ENCODE measurements around the gene ANXA11.
"Not testable (repeated sequence)": the region's sequence is repeated elsewhere in the genome, so short reads cannot be mapped to it uniquely, and the experiment has no call there.

ANXA11 gene

DNA sequence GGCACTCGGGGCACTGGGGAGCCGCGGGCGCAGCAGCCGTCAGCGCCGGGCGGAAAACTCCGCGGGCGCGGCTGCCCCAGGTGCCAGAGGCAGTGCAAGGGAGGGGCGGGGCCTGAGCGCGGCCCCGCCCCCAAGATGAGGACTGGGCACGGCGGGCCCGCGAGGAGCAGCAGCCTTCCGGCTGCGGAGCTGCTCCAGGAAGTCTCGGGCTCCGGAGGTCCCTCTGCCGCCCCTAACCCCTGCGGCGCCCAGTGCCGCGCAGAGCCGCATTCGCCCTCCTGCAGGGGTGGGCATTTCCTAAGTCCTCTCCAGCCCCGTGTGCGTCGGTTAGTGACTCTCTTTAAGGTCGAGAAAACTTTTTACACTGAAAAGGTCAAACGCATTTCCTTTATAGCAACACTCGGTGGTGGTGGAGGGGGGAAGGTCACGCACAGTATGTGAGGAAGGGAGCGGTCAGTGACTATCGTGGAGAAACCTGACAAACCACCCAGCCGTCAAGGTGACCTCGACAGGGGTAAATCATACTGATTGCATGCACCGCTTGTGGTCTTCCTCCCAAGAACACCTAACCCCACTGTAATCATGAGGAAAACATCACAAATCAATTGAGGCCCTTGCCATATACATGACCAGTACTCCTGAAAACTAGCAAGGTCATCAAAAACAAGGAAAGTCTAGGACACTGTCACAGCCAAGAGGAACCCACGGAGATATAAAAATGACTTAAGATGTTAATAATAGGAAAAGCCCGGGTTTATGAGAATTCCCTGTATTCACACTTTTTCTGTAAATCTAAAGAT is at the start of gene ANXA11:
ANXA11 (minus strand) TSS at position 61 of the 800 bp plus-strand sequence. CDS start 32,676 bp downstream, outside the sequence.
- peak in 1 of 2 donors; percentile 62 for DNase-seq

- not testable (repeated sequence) for DNase-seq
These were observed 49.4 kb upstream of the ANXA11 start for GRCh38 chr10:80254726-80255125.

- not testable (repeated sequence) for DNase-seq
These were observed 48.6 kb upstream of the ANXA11 start for GRCh38 chr10:80253963-80254271.

DNA sequence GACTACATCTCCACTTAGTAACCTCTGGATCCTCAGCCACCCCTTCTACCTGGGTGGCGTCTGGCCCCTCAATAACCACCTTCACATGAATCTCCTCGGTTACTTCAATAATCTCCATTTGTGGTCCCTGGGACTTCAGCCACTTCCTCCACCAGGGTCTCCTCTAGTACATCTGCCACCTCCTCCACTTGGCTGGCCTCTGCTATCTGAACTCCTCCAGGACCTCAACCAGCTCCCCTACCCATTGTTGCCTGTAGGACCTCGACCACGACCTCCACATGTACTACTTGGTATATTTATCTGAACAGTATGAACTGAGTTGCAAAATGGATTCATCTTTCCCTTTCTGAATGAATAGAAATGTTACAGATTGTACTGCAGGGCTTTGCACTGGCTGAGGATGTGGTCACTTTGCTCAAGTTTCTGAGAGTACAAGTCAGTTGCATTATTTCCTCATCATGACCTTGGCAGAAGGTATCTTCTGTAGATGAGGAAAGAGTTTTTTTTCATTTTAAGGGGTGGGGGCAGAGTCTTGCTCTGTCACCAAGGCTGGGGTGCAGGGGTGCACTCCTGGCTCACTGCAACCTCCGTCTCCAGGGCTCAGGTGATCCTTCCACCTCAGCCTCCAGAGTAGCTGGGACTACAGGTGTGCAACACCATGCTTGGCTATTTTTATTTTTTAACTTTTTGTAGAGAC is 48.1 kb upstream of the ANXA11 start:
- no peak for DNase-seq

- DNase-seq = no peak
These were observed 47.1 kb upstream of the ANXA11 start for GRCh38 chr10:80252296-80252887.

DNA sequence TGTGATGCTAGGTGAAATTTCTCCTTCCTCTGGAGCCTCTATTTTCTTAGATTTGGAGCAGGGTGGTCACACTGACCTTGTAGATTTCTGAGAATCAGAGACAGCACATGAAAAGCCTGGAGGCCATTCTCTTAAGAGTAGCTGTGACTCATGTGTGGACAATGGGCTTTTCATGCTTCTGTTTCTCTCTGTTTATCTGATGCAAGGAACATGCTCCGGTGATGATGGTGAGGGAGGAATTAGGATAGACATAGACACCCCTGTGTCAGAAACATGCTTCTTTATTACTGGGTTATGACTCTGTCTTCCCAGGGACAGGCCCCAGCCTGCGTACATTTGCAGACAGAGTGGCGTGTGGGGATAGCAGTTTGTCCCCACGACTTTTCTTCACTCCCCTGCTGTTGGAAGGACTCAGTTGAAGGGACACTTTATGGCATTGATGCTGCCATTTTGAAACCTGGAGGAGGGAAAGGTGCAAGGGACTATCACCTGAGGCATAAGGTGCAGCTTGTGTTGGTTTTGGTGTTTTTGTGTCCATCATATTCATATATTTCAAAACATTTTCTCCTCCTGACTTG is 46.5 kb upstream of the ANXA11 start:
- DNase-seq = not testable (repeated sequence)

- not testable (repeated sequence) for DNase-seq
These were observed 45.1 kb upstream of the ANXA11 start for GRCh38 chr10:80250399-80250798.

DNA sequence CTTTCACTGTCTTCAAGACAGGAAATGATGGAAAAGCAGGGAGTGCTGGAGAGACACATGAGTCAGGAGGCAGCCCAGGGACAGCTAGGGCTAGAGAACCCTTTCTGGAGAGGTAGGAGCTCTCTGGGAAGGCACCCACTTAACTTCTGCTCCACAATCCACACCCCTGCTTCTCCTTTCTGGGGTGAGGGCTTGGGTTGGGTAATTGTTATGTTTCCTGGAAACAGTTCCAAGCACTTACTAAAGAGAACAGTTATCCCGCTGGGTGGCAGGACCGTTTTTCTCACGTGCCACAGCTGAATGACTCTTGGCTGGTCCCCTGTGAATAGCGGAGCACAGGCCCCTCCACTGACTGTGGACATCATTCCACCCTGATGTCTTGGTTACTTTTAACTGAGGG is 44.6 kb upstream of the ANXA11 start:
- DNase-seq = not testable (repeated sequence)

DNA sequence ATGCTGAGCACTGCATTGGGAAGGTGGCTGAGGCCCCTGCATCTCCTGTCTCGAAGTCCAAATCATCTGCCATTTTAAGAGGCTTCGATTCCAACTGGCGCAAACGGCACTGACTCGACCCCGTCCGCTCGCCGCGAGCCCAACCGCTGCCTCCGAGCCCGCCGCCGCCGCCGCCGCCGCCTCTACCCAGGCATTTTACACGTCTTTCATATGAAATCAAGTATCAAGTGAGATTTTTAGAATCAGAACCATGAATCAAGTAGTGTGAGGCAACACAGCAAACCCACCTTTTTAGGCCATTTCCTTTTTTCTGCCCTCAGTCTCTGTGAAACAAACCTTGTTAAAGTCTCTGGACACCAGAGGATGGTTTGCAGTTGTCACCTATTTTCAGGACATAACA is 42.3 kb upstream of the ANXA11 start:
- DNase-seq = not testable (repeated sequence)

DNA sequence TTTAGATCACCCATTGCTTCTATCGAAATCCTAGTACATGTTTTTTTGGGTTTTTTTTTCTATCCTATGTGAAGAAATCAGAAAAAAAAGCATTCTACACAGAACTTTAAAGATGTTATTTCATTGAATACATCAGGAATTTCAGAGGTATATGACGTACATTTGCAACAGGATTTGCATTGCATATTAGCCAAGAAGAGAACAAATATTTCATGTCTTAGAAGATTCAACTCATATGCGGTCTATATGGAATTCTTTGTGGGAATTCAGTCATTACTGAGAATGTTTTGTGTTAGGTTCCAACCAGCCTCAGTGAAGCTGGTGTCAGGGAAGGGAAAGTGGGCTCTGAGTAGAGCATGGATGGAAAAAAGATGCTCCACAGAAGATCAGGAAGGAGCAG is 39.0 kb upstream of the ANXA11 start:
- DNase-seq = not testable (repeated sequence)

- not testable (repeated sequence) for DNase-seq
These were observed 37.0 kb upstream of the ANXA11 start for GRCh38 chr10:80242341-80242740.

DNA sequence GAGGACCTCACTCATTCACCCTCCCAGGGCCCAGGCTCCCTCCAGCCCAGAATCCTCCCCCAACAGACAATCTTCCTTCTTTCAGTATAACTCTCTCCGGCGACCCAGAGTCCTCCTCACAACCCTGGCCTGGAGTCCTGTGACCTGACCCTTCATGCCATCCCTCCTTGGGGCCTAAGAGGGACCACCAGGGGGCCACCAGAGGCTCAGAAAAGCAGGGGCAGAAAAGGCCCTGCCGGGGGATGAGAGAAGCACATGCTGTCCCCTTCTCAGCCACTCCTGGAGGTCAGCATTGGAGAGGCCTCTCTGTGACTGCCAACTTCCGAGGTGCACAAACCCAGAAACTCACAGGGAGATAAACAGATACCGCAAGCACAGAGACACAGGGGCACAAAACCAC is 31.1 kb upstream of the ANXA11 start:
- not testable (repeated sequence) for DNase-seq

- DNase-seq = not testable (repeated sequence)
These were observed 29.2 kb upstream of the ANXA11 start for GRCh38 chr10:80234331-80235235.

DNA sequence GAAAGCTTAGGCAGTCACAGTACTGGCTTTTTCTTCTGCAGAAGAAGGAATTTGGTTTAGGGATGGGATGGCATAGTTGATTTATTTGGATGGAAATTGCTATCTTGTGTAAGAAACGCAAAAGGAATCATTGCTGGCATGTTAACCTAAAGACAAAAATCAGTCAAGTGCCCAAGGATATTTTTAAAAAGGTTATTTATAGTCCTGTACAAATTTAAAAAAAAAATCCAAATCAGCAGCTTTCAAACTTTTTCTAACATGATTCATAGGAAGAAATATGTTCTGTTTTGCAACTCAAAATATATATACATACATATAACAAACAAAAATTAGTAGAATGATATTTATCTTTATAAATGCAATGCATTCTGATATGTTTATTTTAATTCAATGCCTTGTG is 28.5 kb upstream of the ANXA11 start:
- DNase-seq = not testable (repeated sequence)

GRCh38 chr10:80226723-80227122 is 21.4 kb upstream of the ANXA11 start:
- not testable (repeated sequence) for DNase-seq

GRCh38 chr10:80223031-80223419 is 17.7 kb upstream of the ANXA11 start:
- DNase-seq = not testable (repeated sequence)

DNA sequence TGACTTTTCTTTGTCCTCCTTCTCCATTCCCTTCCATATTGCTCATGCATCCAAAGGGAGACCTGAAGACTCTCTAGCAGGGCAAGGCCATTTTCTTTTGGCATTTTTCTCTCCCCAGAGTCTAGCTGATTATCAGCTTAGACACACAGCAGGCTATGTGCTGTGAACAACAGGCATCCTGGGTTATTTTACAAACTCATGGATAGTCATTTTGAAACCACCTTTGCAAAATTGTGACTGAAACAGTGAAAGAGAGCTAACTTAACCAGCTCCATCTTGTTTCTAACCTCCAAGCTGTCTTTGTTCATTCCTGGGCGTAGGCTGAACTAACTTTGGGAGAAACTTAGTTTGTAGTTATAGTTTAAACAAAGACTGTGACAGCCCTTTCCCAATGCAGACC is 13.5 kb upstream of the ANXA11 start:
- DNase-seq = not testable (repeated sequence)

DNA sequence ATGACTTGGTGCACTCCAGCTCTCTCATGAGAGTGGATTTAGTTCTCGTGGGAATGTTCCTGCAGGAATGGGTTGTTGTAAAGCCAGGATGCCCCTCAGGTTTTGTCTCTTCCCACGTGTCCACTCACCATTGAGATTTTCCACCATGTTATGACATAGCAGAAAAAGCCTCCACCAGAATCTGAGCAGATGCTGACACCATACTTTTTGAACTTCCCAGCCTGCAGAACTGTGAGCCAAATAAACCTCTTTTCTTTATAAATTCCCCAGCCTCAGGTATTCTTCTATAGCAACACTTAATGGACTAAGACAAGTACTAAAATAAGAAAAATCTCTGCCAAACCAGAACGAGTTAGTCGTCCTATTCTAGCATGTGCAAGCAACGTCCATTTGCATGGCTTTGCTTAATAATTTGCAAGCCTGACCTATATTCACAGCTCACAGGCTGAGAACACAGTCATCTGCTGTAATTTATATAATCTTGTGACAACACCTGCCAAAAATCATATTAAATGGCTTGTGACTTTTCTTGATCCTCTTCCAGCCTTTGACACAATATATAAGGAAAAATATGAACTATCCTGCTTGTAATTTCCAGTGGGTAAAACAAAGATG is 9.1 kb upstream of the ANXA11 start:
- DNase-seq = not testable (repeated sequence)

DNA sequence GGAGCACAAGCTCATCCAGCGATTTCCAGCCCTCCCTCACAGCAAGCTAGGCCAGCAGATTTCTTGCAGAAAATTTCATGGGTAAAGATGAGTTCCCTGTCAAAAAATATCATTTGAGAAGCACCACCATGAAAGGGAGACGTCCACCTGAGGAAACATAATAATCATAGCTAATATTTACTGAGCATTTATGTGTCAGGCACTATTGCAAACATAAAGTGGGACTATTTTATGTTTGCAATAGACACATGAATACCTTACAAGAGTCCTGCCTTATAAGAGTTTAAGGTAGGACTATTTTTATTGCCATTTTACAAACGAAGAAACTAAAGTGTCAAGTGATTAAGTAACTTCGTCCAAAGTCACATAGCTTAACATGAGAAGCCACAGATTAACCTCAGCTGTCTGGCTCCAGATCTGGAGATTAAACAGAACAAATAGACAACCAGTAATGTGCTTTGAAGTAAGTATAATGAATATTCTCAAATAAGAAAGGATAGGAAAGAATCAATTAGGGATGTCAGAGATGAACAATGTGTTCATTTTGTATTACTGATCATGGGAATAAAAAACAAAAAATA is 7.3 kb upstream of the ANXA11 start:
- not testable (repeated sequence) for DNase-seq

GRCh38 chr10:80211786-80212185 is 6.4 kb upstream of the ANXA11 start:
- no peak for DNase-seq

DNA sequence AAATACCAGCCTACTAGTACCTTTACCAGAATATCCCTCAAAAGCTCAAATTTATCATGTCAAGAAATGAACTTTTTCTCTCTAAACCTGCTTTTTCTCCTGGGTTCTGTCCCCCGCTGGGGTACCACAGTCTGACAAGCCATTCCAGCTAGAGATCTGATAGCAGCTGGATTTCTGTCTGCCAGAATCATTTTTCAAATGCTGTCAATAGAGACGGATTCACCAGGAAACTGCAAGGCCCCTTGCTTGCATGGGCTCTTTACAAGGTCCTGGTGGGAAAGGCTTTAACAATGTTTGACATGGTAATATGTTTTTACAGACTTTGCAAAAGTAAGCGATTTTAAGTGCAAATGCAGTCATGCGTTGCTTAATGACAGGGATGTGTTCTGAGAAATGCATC is 4.9 kb upstream of the ANXA11 start:
- DNase-seq = no peak

Measured in hippocampal formation (tissue), 2 donors.